Measurements from ENCODE around the gene HECW1. TPM values are rescaled to one million over a fixed set of nuclear protein-coding genes. Genes with fewer than 3 reads are reported as not detected.

The HECW1 gene
- total RNA-seq, 3 donors from 2014 or later = 0.76 to 1.6 (median 1.2) TPM

DNA sequence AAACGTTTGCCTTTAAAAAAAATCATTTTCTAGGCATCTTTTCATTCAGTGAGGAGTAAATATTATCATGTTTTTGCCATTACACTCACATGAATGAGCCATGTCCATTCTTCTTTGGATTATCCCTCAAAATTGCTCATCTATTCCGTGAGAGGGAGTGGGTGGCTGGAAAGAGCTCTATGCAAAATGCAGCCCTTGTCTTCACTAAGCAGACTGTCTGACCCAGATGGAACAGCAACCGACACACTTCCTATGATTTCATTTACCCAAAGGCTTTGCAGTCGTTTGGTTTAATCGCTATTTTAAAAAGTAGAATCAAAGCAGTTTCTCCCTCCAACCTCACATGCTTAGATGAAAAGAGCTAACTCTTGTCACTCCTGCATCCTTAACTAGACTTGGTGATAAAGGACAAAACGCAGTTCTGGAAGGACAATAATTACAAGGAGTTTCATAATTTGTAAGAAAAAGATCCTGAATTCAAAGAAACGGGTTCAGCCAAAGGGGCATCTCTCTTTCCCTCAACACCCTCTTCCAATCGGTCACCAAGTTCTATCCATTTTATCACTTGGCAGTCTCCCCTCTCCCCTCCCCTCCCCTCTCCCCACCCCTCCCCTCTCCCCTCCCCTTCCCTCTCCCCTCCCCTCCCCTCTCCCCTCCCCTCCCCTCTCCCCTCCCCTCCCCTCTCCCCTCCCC, 272.3 kb downstream of the HECW1 start:
- TF ChIP-seq, protein P1, sequence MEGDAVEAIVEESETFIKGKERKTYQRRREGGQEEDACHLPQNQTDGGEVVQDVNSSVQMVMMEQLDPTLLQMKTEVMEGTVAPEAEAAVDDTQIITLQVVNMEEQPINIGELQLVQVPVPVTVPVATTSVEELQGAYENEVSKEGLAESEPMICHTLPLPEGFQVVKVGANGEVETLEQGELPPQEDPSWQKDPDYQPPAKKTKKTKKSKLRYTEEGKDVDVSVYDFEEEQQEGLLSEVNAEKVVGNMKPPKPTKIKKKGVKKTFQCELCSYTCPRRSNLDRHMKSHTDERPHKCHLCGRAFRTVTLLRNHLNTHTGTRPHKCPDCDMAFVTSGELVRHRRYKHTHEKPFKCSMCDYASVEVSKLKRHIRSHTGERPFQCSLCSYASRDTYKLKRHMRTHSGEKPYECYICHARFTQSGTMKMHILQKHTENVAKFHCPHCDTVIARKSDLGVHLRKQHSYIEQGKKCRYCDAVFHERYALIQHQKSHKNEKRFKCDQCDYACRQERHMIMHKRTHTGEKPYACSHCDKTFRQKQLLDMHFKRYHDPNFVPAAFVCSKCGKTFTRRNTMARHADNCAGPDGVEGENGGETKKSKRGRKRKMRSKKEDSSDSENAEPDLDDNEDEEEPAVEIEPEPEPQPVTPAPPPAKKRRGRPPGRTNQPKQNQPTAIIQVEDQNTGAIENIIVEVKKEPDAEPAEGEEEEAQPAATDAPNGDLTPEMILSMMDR (IDR thresholded peaks at IDR 0.05) = no peak
- no peak for ATAC-seq
- H3K4me1 ChIP-seq (ENCODE audit: low read depth) = no peaks in the 10 kb centered on the region
- no peaks in the 10 kb centered on the region for H3K9me3 ChIP-seq
- H3K36me3 ChIP-seq (ENCODE audit: low read depth) = no peaks in the 10 kb centered on the region
- DNase-seq = no peak
- intact Hi-C loops (cut with DNase I, micrococcal nuclease) = no loop called here
- H3K4me3 ChIP-seq = no peak overlapping the region

DNA sequence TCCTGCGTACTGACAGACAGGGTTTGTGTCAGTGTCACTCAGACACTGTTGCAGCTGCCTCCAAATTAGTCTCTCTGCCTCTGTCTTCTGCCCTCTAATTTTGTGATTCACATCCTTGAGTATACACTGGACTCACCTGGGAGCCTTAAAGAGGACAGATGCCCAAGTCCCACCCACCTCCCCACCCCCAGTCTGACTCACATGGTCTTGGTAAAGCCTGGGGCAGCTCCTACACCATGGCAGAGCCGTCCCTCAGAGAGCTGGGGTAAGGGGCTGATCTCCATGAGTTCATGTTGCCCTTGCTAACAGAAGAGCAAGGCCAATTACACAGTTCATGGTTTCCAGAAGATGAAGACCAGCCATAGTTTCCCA, 272.8 kb downstream of the HECW1 start:
- no peaks in the 10 kb centered on the region for H3K36me3 ChIP-seq (ENCODE audit: low read depth)
- no peaks in the 10 kb centered on the region for H3K9me3 ChIP-seq
- no peak overlapping the region for H3K4me3 ChIP-seq
- no peaks in the 10 kb centered on the region for H3K4me1 ChIP-seq (ENCODE audit: low read depth)
- no peak for ATAC-seq
- DNase-seq = no peak
- intact Hi-C loops (cut with DNase I, micrococcal nuclease) = no loop called here
- TF ChIP-seq, protein P1 (IDR thresholded peaks at IDR 0.05) = no peak

DNA sequence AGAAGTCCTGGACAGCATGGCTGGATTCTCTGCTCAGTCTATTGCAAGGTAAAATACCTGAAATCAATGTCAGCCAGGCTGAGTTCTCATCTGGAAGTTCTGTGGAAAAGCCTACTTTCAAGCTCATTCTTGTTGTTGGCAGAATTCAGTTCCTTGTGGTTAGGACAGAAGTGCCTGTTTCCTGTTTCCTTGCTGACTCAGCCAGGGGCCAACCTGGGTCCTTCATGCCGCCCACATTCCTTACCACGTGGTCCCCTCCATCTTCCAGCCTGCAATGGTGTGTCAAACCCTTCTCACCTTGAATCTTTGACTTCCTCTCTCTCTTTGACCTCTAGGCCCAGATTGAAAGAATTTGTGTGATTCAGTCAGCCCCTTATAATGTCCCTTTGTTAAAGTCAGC, 273.4 kb downstream of the HECW1 start:
- Histone ChIP-seq H3K9me3 (no peaks in the 10 kb centered on the region), H3K36me3 (ENCODE audit: low read depth) (no peaks in the 10 kb centered on the region), H3K4me3 (no peak overlapping the region), H3K4me1 (ENCODE audit: low read depth) (no peaks in the 10 kb centered on the region)
- ATAC-seq (no peak), DNase-seq (no peak)
- intact Hi-C loops (cut with DNase I, micrococcal nuclease) = no loop called here
- TF ChIP-seq, protein P1 (IDR thresholded peaks at IDR 0.05) = no peak

DNA sequence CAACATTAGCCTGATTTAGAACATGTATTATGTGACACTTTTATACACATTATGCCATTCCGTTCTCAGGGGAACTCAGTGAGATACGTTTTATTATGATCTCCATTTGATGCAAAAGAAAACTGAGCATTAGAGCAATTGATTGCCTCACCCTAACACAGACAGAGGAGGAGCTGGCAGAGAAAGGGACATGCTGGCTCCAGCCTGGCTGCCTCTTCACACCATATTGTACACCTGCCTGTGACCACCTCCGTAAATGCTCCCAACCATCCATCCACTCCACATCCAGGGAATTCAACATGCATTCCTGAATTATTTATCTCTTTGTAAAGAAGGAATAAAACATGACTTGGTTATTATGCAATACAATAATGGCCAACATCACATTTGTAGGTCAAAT, 275.5 kb downstream of the HECW1 start:
- TF ChIP-seq, protein P1 (IDR thresholded peaks at IDR 0.05) = no peak
- DNase-seq (no peak), ATAC-seq (no peak)
- Histone ChIP-seq H3K4me3 (no peak overlapping the region), H3K9me3 (no peaks in the 10 kb centered on the region), H3K4me1 (ENCODE audit: low read depth) (no peaks in the 10 kb centered on the region), H3K36me3 (ENCODE audit: low read depth) (no peaks in the 10 kb centered on the region)
- intact Hi-C loops (cut with DNase I, micrococcal nuclease) = no loop called here

DNA sequence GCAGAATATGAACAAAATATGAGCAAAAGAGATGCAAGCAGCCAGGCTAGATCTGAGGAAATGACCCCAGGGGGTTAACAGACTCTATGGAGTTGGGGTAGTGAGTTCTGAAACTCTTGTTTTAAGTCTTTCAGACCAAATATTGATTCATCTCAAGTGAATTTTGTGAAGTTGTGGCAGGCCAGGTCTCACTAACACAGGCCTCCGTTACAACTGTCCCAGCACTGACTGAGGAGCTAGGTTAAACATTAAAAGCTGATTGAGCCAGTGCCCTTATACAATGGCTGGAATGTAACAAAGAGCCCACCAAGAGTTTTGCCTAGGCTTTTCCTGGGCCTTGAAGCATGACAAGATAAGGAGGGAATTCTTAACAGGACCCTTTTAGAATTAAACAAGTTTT, 278.1 kb downstream of the HECW1 start:
- H3K9me3 ChIP-seq = no peaks in the 10 kb centered on the region
- H3K4me1 ChIP-seq (ENCODE audit: low read depth) = no peaks in the 10 kb centered on the region
- no peak overlapping the region for H3K4me3 ChIP-seq
- TF ChIP-seq, protein P1 (IDR thresholded peaks at IDR 0.05) = no peak
- intact Hi-C loops (cut with DNase I, micrococcal nuclease) = no loop called here
- no peak for ATAC-seq
- no peak for DNase-seq
- no peaks in the 10 kb centered on the region for H3K36me3 ChIP-seq (ENCODE audit: low read depth)

DNA sequence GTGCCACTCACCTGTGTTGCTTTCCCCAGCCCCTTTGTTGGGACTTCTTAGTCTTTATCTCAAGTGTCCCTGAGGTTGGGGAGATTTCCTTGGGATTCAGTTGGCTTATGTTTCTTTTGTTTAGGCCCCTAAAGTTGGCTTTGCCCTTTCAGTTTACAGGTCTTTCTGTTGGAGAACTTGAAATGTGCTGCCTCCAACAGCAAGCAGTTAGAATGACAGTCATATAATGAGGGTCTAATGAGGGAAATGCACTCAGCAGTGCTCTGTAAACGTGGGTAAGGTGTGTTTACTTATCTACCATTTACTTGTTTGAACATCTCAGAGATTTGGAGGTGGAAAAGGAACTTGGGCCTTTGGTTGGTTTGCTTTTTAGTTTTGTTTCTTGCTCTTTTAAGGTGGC, 279.1 kb downstream of the HECW1 start:
- no peak for DNase-seq
- Histone ChIP-seq H3K4me3 (no peak overlapping the region), H3K36me3 (ENCODE audit: low read depth) (no peaks in the 10 kb centered on the region), H3K9me3 (no peaks in the 10 kb centered on the region), H3K4me1 (ENCODE audit: low read depth) (no peaks in the 10 kb centered on the region)
- intact Hi-C loops (cut with DNase I, micrococcal nuclease) = no loop called here
- ATAC-seq = no peak
- TF ChIP-seq, protein P1 (IDR thresholded peaks at IDR 0.05) = no peak
